H1 (cell line): ENCODE data around the gene LAMA3. TPM values are rescaled to one million over a fixed set of nuclear protein-coding genes. Genes with fewer than 3 reads are reported as not detected.

Source experiments
- CTCF ChIA-PET: fragments of 300-600 bp; sonication (Branson Sonifier 250); formaldehyde crosslinking; loops from one replicate; lab custom pipeline; 2021; ENCODE audit not compliant: partially characterized antibody; lab: Charles Lee
- POLR2A ChIA-PET: fragments of 300-600 bp; sonication (Branson Sonifier 250); formaldehyde crosslinking; loops from one replicate; lab custom pipeline; 2021; ENCODE audit warnings: inconsistent platforms; ENCODE audit not compliant: partially characterized antibody; lab: Charles Lee
- DNase-seq, 2 experiments: peaks; one replicate each; pipeline versions ENCODE4 v3.0.0 to v3.0.0-alpha.2; 2010 to 2022; ENCODE audit warnings: low spot score in 2 of 2, low read depth in 1 of 2, mixed read lengths in 1 of 2
- FAIRE-seq: peaks from 2 replicates; lab custom pipeline; 2011; peaks lifted over from hg19 to GRCh38; lab: Jason Lieb, UNC
- H2AFZ ChIP-seq: 2 replicates; pipeline ENCODE4 v1.8.1; 2012; ENCODE audit warnings: low read length, inconsistent platforms
- H2AK5ac ChIP-seq: 2 replicates; pipeline ENCODE4 v1.6.1; 2013; ENCODE audit warnings: low read depth, low read length
- H2BK120ac ChIP-seq: replicated peaks from 2 replicates; pipeline ENCODE3; 2013; ENCODE audit warnings: low read depth, low read length, inconsistent platforms
- H2BK12ac ChIP-seq: 2 replicates; pipeline ENCODE4 v1.6.1; 2013; ENCODE audit warnings: low read depth, low read length
- H2BK15ac ChIP-seq: 2 replicates; pipeline ENCODE4 v1.6.1; 2013; ENCODE audit warnings: low read length
- H2BK20ac ChIP-seq: 2 replicates; pipeline ENCODE4 v1.6.1; 2013; ENCODE audit warnings: low read length
- H2BK5ac ChIP-seq: 2 replicates; pipeline ENCODE4 v1.6.1; 2013; ENCODE audit warnings: low read depth, low read length
- H3K14ac ChIP-seq: 2 replicates; pipeline ENCODE4 v1.6.1; 2013; ENCODE audit warnings: inconsistent platforms; ENCODE audit not compliant: insufficient read length
- H3K18ac ChIP-seq: 2 replicates; pipeline ENCODE4 v1.6.1; 2013; ENCODE audit warnings: low read length; ENCODE audit errors: extremely low read depth
- H3K23ac ChIP-seq: 2 replicates; pipeline ENCODE4 v1.6.1; 2013; ENCODE audit warnings: inconsistent platforms; ENCODE audit not compliant: insufficient read length
- H3K23me2 ChIP-seq: 2 replicates; pipeline ENCODE4 v1.6.1; 2013; ENCODE audit warnings: low read depth, low read length
- H3K27ac ChIP-seq: 2 replicates; pipeline ENCODE4 v1.6.1; 2011; ENCODE audit warnings: low read depth, low read length, inconsistent platforms
- H3K27me3 ChIP-seq, 4 experiments: replicated peaks in 1 of 4; 1 replicate in 1 of 4; 2 replicates in 3 of 4; pipeline versions ENCODE4 v1.6.1 to v1.8.1; 2011 to 2013; ENCODE audit warnings: low read length in 3 of 4, mild to moderate bottlenecking in 3 of 4, inconsistent platforms in 2 of 4, mixed read lengths in 2 of 4, moderate library complexity in 1 of 4; ENCODE audit not compliant: control insufficient read depth in 3 of 4, insufficient read depth in 3 of 4; ENCODE audit errors: extremely low read depth in 1 of 4
- H3K36me3 ChIP-seq, 4 experiments: 2 replicates each; pipeline versions ENCODE4 v1.6.1 to v1.8.1; 2011 to 2013; ENCODE audit warnings: mild to moderate bottlenecking in 4 of 4, low read length in 3 of 4, moderate library complexity in 2 of 4, control low read depth in 1 of 4, inconsistent platforms in 1 of 4; ENCODE audit not compliant: insufficient read depth in 4 of 4, control insufficient read depth in 2 of 4
- H3K4ac ChIP-seq: replicated peaks from 2 replicates; pipeline ENCODE3; 2013; ENCODE audit warnings: low read length, low read depth, mixed read lengths, inconsistent platforms; ENCODE audit not compliant: insufficient read length
- H3K4me1 ChIP-seq, 4 experiments: replicated peaks in 1 of 4; 1 replicate in 1 of 4; 2 replicates in 3 of 4; pipeline versions ENCODE4 v1.6.1 to v1.8.1; 2011 to 2013; ENCODE audit warnings: low read length in 3 of 4, inconsistent platforms in 2 of 4, mixed read lengths in 1 of 4; ENCODE audit not compliant: insufficient read depth in 4 of 4, control insufficient read depth in 3 of 4
- H3K4me2 ChIP-seq, 2 experiments: 2 replicates each; pipeline versions ENCODE4 v1.6.1 to v1.8.1; 2011 to 2013; ENCODE audit warnings: low read depth in 2 of 2, low read length in 2 of 2, control low read depth in 1 of 2, inconsistent platforms in 1 of 2, mild to moderate bottlenecking in 1 of 2; ENCODE audit not compliant: insufficient read depth in 1 of 2
- H3K4me3 ChIP-seq, 4 experiments: fragments of 200-600, 300-600 bp in 1 of 4; sonication (generic), shearing (Covaris generic), sonication (Bioruptor Twin) in 1 of 4; 2 replicates each; pipeline versions ENCODE4 v1.5.1 to v1.8.1; 2011 to 2016; ENCODE audit warnings: low read length in 4 of 4, low read depth in 3 of 4, control low read depth in 2 of 4, inconsistent platforms in 2 of 4, mild to moderate bottlenecking in 2 of 4, mixed read lengths in 1 of 4, moderate library complexity in 1 of 4; ENCODE audit not compliant: insufficient read depth in 2 of 4; ENCODE audit errors: extremely low read depth in 1 of 4
- H3K56ac ChIP-seq: replicated peaks from 2 replicates; pipeline ENCODE3; 2013; ENCODE audit warnings: low read depth, mild to moderate bottlenecking, mixed read lengths, low read length, inconsistent platforms; ENCODE audit not compliant: insufficient read length
- H3K79me1 ChIP-seq: 2 replicates; pipeline ENCODE4 v1.6.1; 2013; ENCODE audit warnings: low read depth, low read length, control low read depth
- H3K79me2 ChIP-seq, 2 experiments: 2 replicates each; pipeline versions ENCODE4 v1.6.1 to v1.8.1; 2012 to 2013; ENCODE audit warnings: low read length in 2 of 2, mild to moderate bottlenecking in 2 of 2, inconsistent platforms in 1 of 2; ENCODE audit not compliant: insufficient read depth in 2 of 2, control insufficient read depth in 1 of 2
- H3K9ac ChIP-seq, 4 experiments: replicated peaks in 1 of 4; 1 replicate in 1 of 4; 2 replicates in 3 of 4; pipeline versions ENCODE4 v1.6.1 to v1.8.1; 2011 to 2013; ENCODE audit warnings: low read depth in 3 of 4, low read length in 3 of 4, control low read depth in 2 of 4, mild to moderate bottlenecking in 2 of 4, moderate library complexity in 2 of 4, inconsistent platforms in 1 of 4; ENCODE audit errors: extremely low read depth in 1 of 4
- H3K9me3 ChIP-seq, 2 experiments: 2 replicates each; pipeline versions ENCODE4 v1.6.1 to v1.8.1; 2012 to 2013; ENCODE audit warnings: mild to moderate bottlenecking in 2 of 2, moderate library complexity in 2 of 2, control low read depth in 1 of 2, inconsistent platforms in 1 of 2, low read depth in 1 of 2, low read length in 1 of 2, mixed read lengths in 1 of 2; ENCODE audit not compliant: insufficient read depth in 2 of 2
- H4K20me1 ChIP-seq, 2 experiments: replicated peaks in 1 of 2; 2 replicates each; pipeline versions ENCODE3 to v1.8.1; 2011 to 2013; ENCODE audit warnings: inconsistent platforms in 2 of 2, low read length in 2 of 2, mild to moderate bottlenecking in 1 of 2; ENCODE audit not compliant: insufficient read depth in 2 of 2, control insufficient read depth in 1 of 2
- H4K5ac ChIP-seq: 2 replicates; pipeline ENCODE4 v1.6.1; 2013; ENCODE audit warnings: low read length, low read depth, mixed read lengths, inconsistent platforms; ENCODE audit not compliant: insufficient read length
- H4K8ac ChIP-seq: 2 replicates; pipeline ENCODE4 v1.8.0; 2013; ENCODE audit warnings: mild to moderate bottlenecking, moderate library complexity, low read length, inconsistent platforms; ENCODE audit not compliant: insufficient read depth; ENCODE audit errors: extremely low read depth
- H4K91ac ChIP-seq: replicated peaks from 2 replicates; pipeline ENCODE3; 2013; ENCODE audit warnings: low read length, mixed read lengths, inconsistent platforms; ENCODE audit not compliant: insufficient read length
- BRCA1 ChIP-seq: IDR thresholded peaks from 2 replicates; pipeline ENCODE4 v1.6.1; 2012; ENCODE audit warnings: low read depth, low read length, improper control_type of control experiment
- CTBP2 ChIP-seq: IDR thresholded peaks from 2 replicates; pipeline ENCODE4 v1.7.0; 2011; ENCODE audit warnings: borderline replicate concordance, mild to moderate bottlenecking, moderate library complexity, mixed read lengths, low read length; ENCODE audit not compliant: insufficient read depth, insufficient read length
- CTCF ChIP-seq, 3 experiments: IDR thresholded peaks; 1 replicate in 2 of 3; 2 replicates in 1 of 3; pipeline versions ENCODE4 v1.5.1 to v1.6.1; 2011; ENCODE audit warnings: low read length in 3 of 3, mild to moderate bottlenecking in 3 of 3, inconsistent platforms in 2 of 3, low read depth in 1 of 3, moderate library complexity in 1 of 3; ENCODE audit not compliant: insufficient read depth in 1 of 3; ENCODE audit errors: control extremely low read depth in 1 of 3
- HDAC2 ChIP-seq, 2 experiments: fragments of 300-600 bp in 1 of 2; sonication (generic) in 1 of 2; IDR thresholded peaks; 2 replicates each; pipeline ENCODE4 v1.6.1; 2011 to 2012; ENCODE audit warnings: low read depth in 2 of 2, low read length in 2 of 2, mild to moderate bottlenecking in 2 of 2, moderate library complexity in 2 of 2, borderline replicate concordance in 1 of 2, inconsistent platforms in 1 of 2
- HDAC6 ChIP-seq: IDR thresholded peaks from one replicate; pipeline ENCODE4 v1.7.1; 2012; ENCODE audit warnings: low read depth, mild to moderate bottlenecking, inconsistent platforms, low read length, moderate library complexity
- NANOG ChIP-seq: IDR thresholded peaks from 2 replicates; pipeline ENCODE4 v1.6.1; 2011; ENCODE audit warnings: low read length, low read depth, mild to moderate bottlenecking, inconsistent platforms; ENCODE audit not compliant: insufficient read depth, poor library complexity, severe bottlenecking
- POLR2A ChIP-seq, 2 experiments: IDR thresholded peaks; 1 replicate in 1 of 2; 2 replicates in 1 of 2; pipeline ENCODE4 v1.6.1; 2011; ENCODE audit warnings: low read depth in 2 of 2, low read length in 2 of 2, mild to moderate bottlenecking in 2 of 2; ENCODE audit errors: control extremely low read depth in 1 of 2
- SIX5 ChIP-seq: IDR thresholded peaks from 2 replicates; pipeline ENCODE4 v1.6.1; 2011; ENCODE audit warnings: mild to moderate bottlenecking, low read depth, low read length
- SRF ChIP-seq: IDR thresholded peaks from 2 replicates; pipeline ENCODE4 v1.6.1; 2011; ENCODE audit warnings: mild to moderate bottlenecking, low read depth, low read length, moderate library complexity
- YY1 ChIP-seq: IDR thresholded peaks from 2 replicates; pipeline ENCODE4 v1.6.1; 2011; ENCODE audit warnings: low read depth, mild to moderate bottlenecking, low read length
- WGBS, 2 experiments: shearing (Covaris generic) in 1 of 2; methylation state at CpG; one replicate each; pipeline versions ENCODE4 v1.1.6 to v1.1.7; 2013 to 2015; ENCODE audit warnings: low lambda C conversion rate in 2 of 2, mixed read lengths in 2 of 2, inconsistent platforms in 1 of 2, low coverage in 1 of 2, missing lambda C conversion rate in 1 of 2; ENCODE audit not compliant: insufficient replicate concordance in 2 of 2, insufficient coverage in 1 of 2, insufficient read length in 1 of 2; ENCODE audit errors: extremely low coverage in 1 of 2, missing lambda C conversion rate in 1 of 2; 5-methylcytosine and 5-hydroxymethylcytosine counted together
- polyA plus RNA-seq, 7 experiments: library from polyadenylated mRNA; depleted of rRNA in 3 of 7; stranded (reverse) in 5 of 7; unstranded in 2 of 7; fragments of >200 nt in 5 of 7; fragments of 200-250 nt in 2 of 7; gene quantifications; 1 replicate in 5 of 7; 2 replicates in 1 of 7; 4 replicates in 1 of 7; pipeline versions ENCODE4 v1.2.1 to v1.2.3, GENCODE V29; 2011 to 2013; ENCODE audit warnings: missing spikeins in 2 of 7, mixed read lengths in 2 of 7
- total RNA-seq: library from RNA; stranded (reverse); fragmentation: NEBNext Ultra II Directional; extraction: Animal tissue kit (Norgen Biotek cat#: 25700); gene quantifications from 2 replicates; pipeline ENCODE4 v1.2.1, GENCODE V29; 2021

LAMA3 gene
- total and polyA plus RNA-seq, 2 of the 8 experiments (the other 6 are each of a cell fraction or from before 2014, with no cell fraction given): 0.76 to 5.0 TPM

GRCh38 chr18:23884681-23885375 lies 195.6 kb downstream of the LAMA3 start:
- Histone ChIP-seq H3K4me2 (0 out of 4 replicates have a peak overlapping the region, but pooled peaks of 1 of the 2 experiments have one; percentile 17), H3K4me3 (no peak overlapping the region), H3K4me1 (peaks cover 0 to 7% (median 4%) of the 10 kb centered on the region in 4 experiments; a peak in 6 of 7 replicates), H3K23ac (no peak overlapping the region), H3K79me2 (no peaks in the 10 kb centered on the region), H3K4ac (no peak overlapping the region), H2BK5ac (no peak overlapping the region; the same call in 1 of the 2 replicates), H3K56ac (peak overlapping the region; percentile 6), H2BK12ac (peak overlapping the region; percentile 78; the same call in 1 of the 2 replicates), H3K14ac (no peak overlapping the region), H4K8ac (no peak overlapping the region), H3K27ac (no peak overlapping the region), H4K20me1 (no peaks in the 10 kb centered on the region), H3K79me1 (no peaks in the 10 kb centered on the region), H3K23me2 (no peaks in the 10 kb centered on the region), H4K5ac (no peak overlapping the region), H3K36me3 (no peaks in the 10 kb centered on the region), H3K9me3 (no peaks in the 10 kb centered on the region), H2BK120ac (peak overlapping the region; percentile 51), H2BK15ac (no peak overlapping the region), H3K9ac (no peak overlapping the region), H2AFZ (0 out of 2 replicates have a peak overlapping the region, but pooled peaks have one; percentile 92), H2AK5ac (no peak overlapping the region), H3K18ac (peak overlapping the region; percentile 53; the same call in 1 of the 2 replicates), H4K91ac (peak overlapping the region; percentile 68), H3K27me3 (no peaks in the 10 kb centered on the region), H2BK20ac (peak overlapping the region; percentile 82; the same call in 1 of the 2 replicates)
- WGBS, 2 experiments: 49% methylated on average over 13 of the region's 13 CpGs; no CpG with 5 or more reads in 1 of the 2 experiments
- POLR2A ChIA-PET: no interaction called here
- no peak for DNase-seq
- FAIRE-seq: no peak
- CTCF ChIA-PET: no interaction called here
- TF ChIP-seq BRCA1 (no peak), SRF (no peak), HDAC6 (no peak), NANOG (no peak), CTCF (IDR thresholded peaks at IDR 0.05; ENCODE audit: control extremely low read depth in 1 of 3, insufficient read depth in 1 of 3, low read depth in 1 of 3, low read length in 3 of 3) (no peak), POLR2A (IDR thresholded peaks at IDR 0.05; ENCODE audit: control extremely low read depth in 1 of 2, low read depth in 2 of 2, low read length in 2 of 2) (no peak), YY1 (no peak), CTBP2 (no peak), HDAC2 (IDR thresholded peaks at IDR 0.05; ENCODE audit: borderline replicate concordance in 1 of 2, low read depth in 2 of 2, low read length in 2 of 2) (no peak), SIX5 (no peak)
